ENCODE results near the gene PEX14.

Gene PEX14

DNA sequence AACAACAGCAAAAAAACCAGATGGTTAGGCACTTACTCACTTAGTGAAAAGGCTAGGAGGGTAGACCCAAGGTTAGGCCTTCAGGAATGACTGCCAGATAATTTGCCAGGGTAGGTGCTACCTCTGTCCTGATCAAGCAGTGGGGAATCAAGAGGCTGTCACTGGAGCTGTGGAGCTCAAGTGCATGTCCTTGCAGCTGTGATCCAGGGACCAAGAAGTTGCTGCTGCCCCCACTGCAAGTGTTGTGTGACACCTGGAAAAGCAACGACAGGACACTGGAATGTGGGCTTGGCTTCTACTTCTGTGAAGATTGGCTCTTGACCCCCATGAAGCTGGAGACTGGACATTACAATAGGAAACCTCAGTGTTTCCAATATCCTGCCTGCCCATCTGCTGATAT, 72.1 kb downstream of the PEX14 start:
- TF ChIP-seq, protein P1, sequence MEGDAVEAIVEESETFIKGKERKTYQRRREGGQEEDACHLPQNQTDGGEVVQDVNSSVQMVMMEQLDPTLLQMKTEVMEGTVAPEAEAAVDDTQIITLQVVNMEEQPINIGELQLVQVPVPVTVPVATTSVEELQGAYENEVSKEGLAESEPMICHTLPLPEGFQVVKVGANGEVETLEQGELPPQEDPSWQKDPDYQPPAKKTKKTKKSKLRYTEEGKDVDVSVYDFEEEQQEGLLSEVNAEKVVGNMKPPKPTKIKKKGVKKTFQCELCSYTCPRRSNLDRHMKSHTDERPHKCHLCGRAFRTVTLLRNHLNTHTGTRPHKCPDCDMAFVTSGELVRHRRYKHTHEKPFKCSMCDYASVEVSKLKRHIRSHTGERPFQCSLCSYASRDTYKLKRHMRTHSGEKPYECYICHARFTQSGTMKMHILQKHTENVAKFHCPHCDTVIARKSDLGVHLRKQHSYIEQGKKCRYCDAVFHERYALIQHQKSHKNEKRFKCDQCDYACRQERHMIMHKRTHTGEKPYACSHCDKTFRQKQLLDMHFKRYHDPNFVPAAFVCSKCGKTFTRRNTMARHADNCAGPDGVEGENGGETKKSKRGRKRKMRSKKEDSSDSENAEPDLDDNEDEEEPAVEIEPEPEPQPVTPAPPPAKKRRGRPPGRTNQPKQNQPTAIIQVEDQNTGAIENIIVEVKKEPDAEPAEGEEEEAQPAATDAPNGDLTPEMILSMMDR (IDR thresholded peaks at IDR 0.05; ENCODE audit: extremely low read depth, insufficient read depth, missing control alignments), result no peak
- in situ Hi-C loops (cut with MboI; ENCODE audit: low pct_unique_long_range_greater_than_20kb, low sequenced_read_pairs, unreplicated experiment), result no loop called here

DNA sequence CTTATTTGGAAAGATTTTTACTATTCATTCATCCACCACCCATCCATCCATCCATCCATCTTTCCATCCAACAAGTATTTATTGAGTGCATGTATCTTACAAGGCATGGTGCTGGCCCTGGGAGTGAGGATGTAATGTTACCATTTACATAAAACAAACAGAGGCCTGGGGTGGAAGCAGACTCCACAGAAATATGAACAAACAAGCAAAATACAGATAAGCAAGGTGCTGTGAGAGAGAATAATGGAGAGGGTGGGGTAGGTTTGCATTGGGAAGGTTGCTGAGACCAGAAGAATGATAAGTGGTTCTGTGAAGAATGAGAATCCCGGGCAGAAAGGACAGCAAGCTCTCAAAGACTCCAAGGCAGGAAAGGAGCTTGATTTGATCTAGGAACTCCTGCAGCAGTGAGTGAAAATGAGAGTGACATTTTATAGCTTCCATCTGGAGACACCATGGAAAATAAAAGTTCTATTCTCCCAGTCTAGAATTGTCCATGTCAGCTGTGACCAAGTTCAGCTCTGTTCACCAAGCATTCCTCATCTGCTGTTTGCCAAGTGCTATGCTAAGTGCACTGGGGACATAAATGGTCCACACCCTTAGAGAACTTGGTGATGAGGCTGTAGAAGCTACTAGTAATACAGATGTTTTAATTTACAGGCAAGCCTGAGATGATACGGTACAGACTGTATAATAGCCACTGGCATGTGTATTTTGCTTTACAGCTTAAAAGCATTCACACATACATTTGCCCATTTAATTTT, 75.3 kb downstream of the PEX14 start:
- DNase-seq (ENCODE audit: low spot score), result no peak
- TF ChIP-seq, protein P1 (IDR thresholded peaks at IDR 0.05; ENCODE audit: extremely low read depth, insufficient read depth, missing control alignments), result no peak
- in situ Hi-C loops (cut with MboI; ENCODE audit: low pct_unique_long_range_greater_than_20kb, low sequenced_read_pairs, unreplicated experiment), result no loop called here

More for the DNA sequence above, 72.1 kb downstream of the PEX14 start:
- DNase-seq (ENCODE audit: low spot score), result no peak

DNA sequence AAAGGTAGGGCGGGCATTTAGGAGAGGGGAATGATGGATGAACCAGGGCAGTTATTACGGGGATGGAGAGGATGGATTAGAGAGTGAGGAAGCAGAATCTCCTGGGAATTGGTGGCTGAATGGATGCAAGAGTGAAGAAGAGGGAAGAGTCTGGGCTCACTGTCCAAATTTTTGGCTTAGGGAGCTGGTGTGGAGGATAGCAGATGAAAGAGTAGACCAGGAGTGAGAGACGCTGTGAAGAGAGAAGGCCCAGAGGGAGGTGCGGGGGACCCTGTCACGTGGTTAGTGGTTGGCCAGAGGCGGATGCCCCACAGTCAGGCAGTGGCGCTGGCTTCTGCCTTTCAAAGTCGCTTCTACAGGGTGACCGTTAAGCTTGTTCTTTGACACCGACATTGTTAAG, 78.4 kb downstream of the PEX14 start:
- no peak for DNase-seq (ENCODE audit: low spot score)
- in situ Hi-C loops (cut with MboI; ENCODE audit: low pct_unique_long_range_greater_than_20kb, low sequenced_read_pairs, unreplicated experiment), result no loop called here
- TF ChIP-seq, protein P1 (IDR thresholded peaks at IDR 0.05; ENCODE audit: extremely low read depth, insufficient read depth, missing control alignments), result no peak

DNA sequence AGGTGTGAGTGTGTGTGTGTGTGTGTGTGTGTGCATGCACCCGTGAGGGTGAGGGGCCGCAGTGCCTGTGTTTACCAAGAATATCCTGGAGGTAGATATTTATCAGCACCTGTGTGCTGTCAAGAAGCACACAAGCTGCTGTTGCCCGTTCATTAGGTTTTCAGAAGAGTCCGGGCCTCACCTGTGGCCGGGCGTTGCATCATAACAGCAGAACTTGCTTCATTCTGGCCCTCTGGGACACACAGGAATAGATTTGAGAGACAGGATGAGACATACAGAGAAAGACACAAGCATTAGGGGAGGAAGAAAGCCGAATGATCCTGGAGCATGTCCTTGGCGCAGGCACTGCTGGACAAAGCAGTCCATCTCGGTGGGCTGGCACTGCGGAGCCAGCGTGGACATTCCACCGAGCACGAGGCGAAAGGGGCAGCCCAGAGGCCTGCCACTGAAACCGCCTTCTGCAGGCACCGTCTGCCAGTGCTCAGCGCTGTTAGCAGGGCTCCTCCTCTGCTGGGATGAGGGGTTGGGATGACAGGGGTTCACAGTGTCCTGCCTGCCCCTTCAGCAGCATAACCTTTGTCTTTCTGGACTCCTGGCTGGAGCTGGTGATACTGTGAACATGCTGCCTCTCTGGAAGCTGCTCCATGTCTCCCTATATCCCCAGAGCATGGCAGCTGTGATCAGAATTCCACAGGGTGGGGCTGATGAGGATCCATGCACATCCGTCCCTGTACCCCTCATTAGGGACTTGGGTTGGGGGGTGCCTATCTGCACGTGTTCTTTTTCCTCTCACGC, 81.1 kb downstream of the PEX14 start:
- no peak for DNase-seq (ENCODE audit: low spot score)
- TF ChIP-seq, protein P1 (IDR thresholded peaks at IDR 0.05; ENCODE audit: extremely low read depth, insufficient read depth, missing control alignments), result no peak
- in situ Hi-C loops (cut with MboI; ENCODE audit: low pct_unique_long_range_greater_than_20kb, low sequenced_read_pairs, unreplicated experiment), result no loop called here

DNA sequence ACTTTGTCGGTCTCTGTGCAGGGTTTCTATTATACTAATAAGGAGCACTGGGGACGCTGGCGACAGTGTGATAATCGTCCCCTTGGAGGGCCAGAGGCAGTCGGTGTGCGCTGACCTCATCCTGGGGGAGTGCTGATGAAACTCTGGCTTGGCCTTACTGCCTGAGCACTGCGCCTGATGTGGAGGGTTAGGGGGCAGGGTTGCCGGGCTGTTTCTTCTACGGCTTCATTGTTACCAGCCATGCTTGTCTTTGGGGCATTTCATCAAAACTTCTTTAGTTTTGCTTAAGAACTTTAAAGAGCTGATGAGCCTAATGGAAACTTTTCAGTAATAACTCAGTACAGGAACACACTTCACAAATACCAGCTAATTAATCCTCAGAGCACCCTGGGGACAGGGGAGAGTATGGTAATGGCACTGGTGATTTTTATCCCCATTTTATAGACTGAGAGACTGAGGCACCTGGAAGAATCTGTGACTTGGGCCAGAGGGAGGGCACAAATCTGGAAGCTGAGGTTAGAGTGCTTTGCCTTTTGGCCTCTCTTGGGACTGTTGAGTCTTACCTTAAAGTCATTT, 81.8 kb downstream of the PEX14 start:
- TF ChIP-seq, protein P1 (IDR thresholded peaks at IDR 0.05; ENCODE audit: extremely low read depth, insufficient read depth, missing control alignments), result no peak
- in situ Hi-C loops (cut with MboI; ENCODE audit: low pct_unique_long_range_greater_than_20kb, low sequenced_read_pairs, unreplicated experiment), result no loop called here
- no peak for DNase-seq (ENCODE audit: low spot score)

DNA sequence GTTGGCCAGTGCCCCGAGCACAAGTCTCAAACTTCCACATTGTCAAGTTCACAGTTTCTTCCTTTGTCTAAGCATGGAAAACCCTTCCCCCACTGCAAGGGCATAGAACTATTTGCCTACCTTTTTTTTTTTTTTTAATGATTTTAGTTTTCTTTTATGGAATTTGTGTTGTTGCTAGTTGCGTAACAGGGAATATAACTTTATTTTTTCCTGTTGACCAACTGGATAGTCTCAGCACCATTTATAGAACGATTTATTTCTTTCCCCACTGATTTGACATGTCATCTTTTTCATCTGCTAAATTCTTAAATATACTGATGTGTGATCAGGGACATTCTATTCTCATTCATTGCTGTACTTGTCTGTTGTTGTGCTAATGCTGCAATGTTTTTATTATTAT, 83.0 kb downstream of the PEX14 start:
- in situ Hi-C loops (cut with MboI; ENCODE audit: low pct_unique_long_range_greater_than_20kb, low sequenced_read_pairs, unreplicated experiment), result no loop called here
- TF ChIP-seq, protein P1 (IDR thresholded peaks at IDR 0.05; ENCODE audit: extremely low read depth, insufficient read depth, missing control alignments), result no peak
- DNase-seq (ENCODE audit: low spot score), result no peak

All from GM13977 (cell line).